ENCODE results near the gene TSHZ2. TPM values are rescaled to one million over a fixed set of nuclear protein-coding genes. Genes with fewer than 3 reads are reported as not detected.

TSHZ2 gene
- total and polyA plus RNA-seq, 9 of the 15 experiments (the other 6 are each of a cell fraction or from before 2014, with no cell fraction given) = 0.03 to 0.20 (median 0.05) TPM; not detected in 4

GRCh38 chr20:52991830-52992229, 19.7 kb downstream of the TSHZ2 start:
- intact Hi-C loops (cut with micrococcal nuclease) = no loop called here
- WGBS (ENCODE audit: insufficient coverage, low coverage, missing lambda C conversion rate) = 5% methylated on average over 4 of the region's 4 CpGs
- TF ChIP-seq ZNF584 (CRISPR knock-in tag; IDR thresholded peaks at IDR 0.05; ENCODE audit: low read depth) (no peak), ETS2 (tag; IDR thresholded peaks at IDR 0.05; ENCODE audit: borderline replicate concordance, poor library complexity, severe bottlenecking) (no peak), RBFOX2 (IDR thresholded peaks at IDR 0.05; ENCODE audit: low read depth, low read length) (no peak), FOXA1 (IDR thresholded peaks at IDR 0.05; ENCODE audit: borderline replicate concordance) (no peak)
- no peaks in the 10 kb centered on the region for H3K79me2 ChIP-seq (ENCODE audit: control insufficient read depth, insufficient read depth, low read length)
- DNase-seq (ENCODE audit: extremely low read depth in 1 of 4, low spot score in 3 of 4) (no peak), ATAC-seq (no peak), FAIRE-seq (no peak)
- no peaks in the 10 kb centered on the region for H3K4me1 ChIP-seq (replicated peaks in 1 of 2; ENCODE audit: control insufficient read depth in 2 of 2, insufficient read depth in 2 of 2, low read length in 2 of 2)
- no TSS peak for BruUV-seq (replicated peaks)
- H2AFZ ChIP-seq (ENCODE audit: low read depth, low read length) = no peak overlapping the region
- H3K9ac ChIP-seq (ENCODE audit: insufficient read depth in 1 of 2, low read depth in 2 of 2, low read length in 2 of 2) = no peak overlapping the region
- ChIA-PET CTCF (ENCODE audit: low intra/inter-chr PET ratio) (no interaction called here), POLR2A (no interaction called here)
- in situ Hi-C loops (cut with MboI) = no loop called here
- peaks cover 0 to 2% of the 10 kb centered on the region in 2 experiments; a peak in 2 of 5 replicates for H3K27me3 ChIP-seq (ENCODE audit: control insufficient read depth in 2 of 2, insufficient read depth in 2 of 2, low read length in 2 of 2)
- no peaks in the 10 kb centered on the region for H3K36me3 ChIP-seq (ENCODE audit: control insufficient read depth, insufficient read depth, low read length)
- no peaks in the 10 kb centered on the region for H4K20me1 ChIP-seq (replicated peaks; ENCODE audit: control insufficient read depth, insufficient read depth, low read length)
- H3K27ac ChIP-seq (ENCODE audit: extremely low read depth, low read depth, low read length) = no peak overlapping the region
- no peaks in the 10 kb centered on the region for H3K9me1 ChIP-seq (ENCODE audit: control insufficient read depth, insufficient read depth, low read length)
- no peak overlapping the region for H3K4me2 ChIP-seq (ENCODE audit: insufficient read depth, low read length)
- H3K4me3 ChIP-seq = no peak overlapping the region
- no peaks in the 10 kb centered on the region for H3K9me3 ChIP-seq (replicated peaks; ENCODE audit: control insufficient read depth, insufficient read depth, low read depth, low read length)

GRCh38 chr20:52992632-52993031, 20.5 kb downstream of the TSHZ2 start:
- no peak for ATAC-seq
- Histone ChIP-seq H3K4me3 (no peak overlapping the region), H3K79me2 (ENCODE audit: control insufficient read depth, insufficient read depth, low read length) (no peaks in the 10 kb centered on the region), H3K4me2 (ENCODE audit: insufficient read depth, low read length) (no peak overlapping the region), H3K27ac (ENCODE audit: extremely low read depth, low read depth, low read length) (no peak overlapping the region), H3K4me1 (replicated peaks in 1 of 2; ENCODE audit: control insufficient read depth in 2 of 2, insufficient read depth in 2 of 2, low read length in 2 of 2) (no peaks in the 10 kb centered on the region), H2AFZ (ENCODE audit: low read depth, low read length) (no peak overlapping the region), H3K9ac (ENCODE audit: insufficient read depth in 1 of 2, low read depth in 2 of 2, low read length in 2 of 2) (no peak overlapping the region), H3K36me3 (ENCODE audit: control insufficient read depth, insufficient read depth, low read length) (no peaks in the 10 kb centered on the region), H4K20me1 (replicated peaks; ENCODE audit: control insufficient read depth, insufficient read depth, low read length) (no peaks in the 10 kb centered on the region), H3K27me3 (ENCODE audit: control insufficient read depth in 2 of 2, insufficient read depth in 2 of 2, low read length in 2 of 2) (peaks cover 0 to 2% of the 10 kb centered on the region in 2 experiments; a peak in 2 of 5 replicates), H3K9me3 (replicated peaks; ENCODE audit: control insufficient read depth, insufficient read depth, low read depth, low read length) (no peaks in the 10 kb centered on the region), H3K9me1 (ENCODE audit: control insufficient read depth, insufficient read depth, low read length) (no peaks in the 10 kb centered on the region)
- in situ Hi-C loops (cut with MboI) (no loop called here), intact Hi-C loops (cut with micrococcal nuclease) (no loop called here)
- 0% methylated on average over 1 of the region's 1 CpG for WGBS (ENCODE audit: insufficient coverage, low coverage, missing lambda C conversion rate)
- no peak for FAIRE-seq
- CTCF ChIA-PET (ENCODE audit: low intra/inter-chr PET ratio) = no interaction called here
- no peak for DNase-seq (ENCODE audit: extremely low read depth in 1 of 4, low spot score in 3 of 4)
- TF ChIP-seq PHB (CRISPR knock-in tag; IDR thresholded peaks at IDR 0.05) (no peak), NCOA6 (IDR thresholded peaks at IDR 0.05) (no peak), ZNF239 (CRISPR knock-in tag; IDR thresholded peaks at IDR 0.05) (no peak), CHD2 (IDR thresholded peaks at IDR 0.05; ENCODE audit: low read depth, low read length) (no peak), ZC3H11A (IDR thresholded peaks at IDR 0.05; ENCODE audit: low read depth, low read length) (no peak), CSDE1 (IDR thresholded peaks at IDR 0.05) (no peak), ZNF79 (CRISPR knock-in tag; IDR thresholded peaks at IDR 0.05; ENCODE audit: low read depth) (no peak), TAF7 (tag; IDR thresholded peaks at IDR 0.05) (no peak), ZFPM2 (CRISPR knock-in tag; IDR thresholded peaks at IDR 0.05) (no peak)
- TF ChIP-seq, protein P1, sequence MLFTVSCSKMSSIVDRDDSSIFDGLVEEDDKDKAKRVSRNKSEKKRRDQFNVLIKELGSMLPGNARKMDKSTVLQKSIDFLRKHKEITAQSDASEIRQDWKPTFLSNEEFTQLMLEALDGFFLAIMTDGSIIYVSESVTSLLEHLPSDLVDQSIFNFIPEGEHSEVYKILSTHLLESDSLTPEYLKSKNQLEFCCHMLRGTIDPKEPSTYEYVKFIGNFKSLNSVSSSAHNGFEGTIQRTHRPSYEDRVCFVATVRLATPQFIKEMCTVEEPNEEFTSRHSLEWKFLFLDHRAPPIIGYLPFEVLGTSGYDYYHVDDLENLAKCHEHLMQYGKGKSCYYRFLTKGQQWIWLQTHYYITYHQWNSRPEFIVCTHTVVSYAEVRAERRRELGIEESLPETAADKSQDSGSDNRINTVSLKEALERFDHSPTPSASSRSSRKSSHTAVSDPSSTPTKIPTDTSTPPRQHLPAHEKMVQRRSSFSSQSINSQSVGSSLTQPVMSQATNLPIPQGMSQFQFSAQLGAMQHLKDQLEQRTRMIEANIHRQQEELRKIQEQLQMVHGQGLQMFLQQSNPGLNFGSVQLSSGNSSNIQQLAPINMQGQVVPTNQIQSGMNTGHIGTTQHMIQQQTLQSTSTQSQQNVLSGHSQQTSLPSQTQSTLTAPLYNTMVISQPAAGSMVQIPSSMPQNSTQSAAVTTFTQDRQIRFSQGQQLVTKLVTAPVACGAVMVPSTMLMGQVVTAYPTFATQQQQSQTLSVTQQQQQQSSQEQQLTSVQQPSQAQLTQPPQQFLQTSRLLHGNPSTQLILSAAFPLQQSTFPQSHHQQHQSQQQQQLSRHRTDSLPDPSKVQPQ (CRISPR knock-in tag; IDR thresholded peaks at IDR 0.05; ENCODE audit: borderline replicate concordance) = no peak
- POLR2A ChIA-PET = no interaction called here
- no TSS peak for BruUV-seq (replicated peaks)
